HG03469 (cell line): Measurements from ENCODE around the gene PIEZO2.

Experiments
- ATAC-seq: cut with Tn5 transposase; IDR thresholded peaks from one replicate; pipeline ENCODE4 v1.9.1; 2021; ENCODE audit warnings: mild to moderate bottlenecking, moderate library complexity, moderate number of reproducible peaks; ENCODE audit not compliant: unreplicated experiment

The PIEZO2 gene

DNA sequence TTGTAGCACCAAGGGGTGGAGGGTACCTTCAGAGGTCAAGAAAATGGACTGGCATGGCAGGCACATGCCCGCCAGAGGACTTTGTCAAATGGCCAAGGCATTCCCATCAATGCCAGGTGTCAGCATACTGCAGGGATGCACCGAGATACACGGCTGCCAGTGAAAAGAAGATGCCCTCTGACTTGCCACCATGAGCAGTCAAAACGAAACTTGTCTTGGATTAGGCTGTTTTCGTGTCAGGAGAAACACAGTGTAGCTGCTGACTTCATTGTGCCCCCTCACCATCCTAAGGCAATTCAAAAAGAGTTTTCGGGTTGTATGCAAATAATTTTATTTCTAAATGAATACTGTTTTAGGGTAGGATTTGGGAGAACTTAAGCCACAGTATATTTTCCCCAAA is 442.1 kb downstream of the PIEZO2 start:
- ATAC-seq: no peak

DNA sequence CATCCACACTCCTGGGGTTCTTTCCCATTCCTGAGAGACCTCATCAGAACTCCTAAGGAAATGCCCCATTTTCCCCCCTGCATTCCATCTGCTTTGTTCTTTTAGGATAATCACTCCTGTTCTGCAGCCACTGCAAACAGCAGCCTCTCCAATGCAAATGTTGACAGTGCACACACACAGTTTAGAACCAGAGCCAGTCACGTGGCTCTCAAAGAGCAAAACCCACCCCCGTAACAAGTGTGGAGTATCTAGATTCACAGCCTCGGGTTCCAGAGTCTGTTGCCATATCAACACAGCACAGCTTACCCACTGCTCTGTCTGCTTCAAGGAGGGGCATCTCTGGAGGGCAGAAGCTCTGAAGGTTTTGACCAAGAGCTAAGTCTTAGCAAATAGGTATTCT is 443.6 kb downstream of the PIEZO2 start:
- ATAC-seq: no peak

DNA sequence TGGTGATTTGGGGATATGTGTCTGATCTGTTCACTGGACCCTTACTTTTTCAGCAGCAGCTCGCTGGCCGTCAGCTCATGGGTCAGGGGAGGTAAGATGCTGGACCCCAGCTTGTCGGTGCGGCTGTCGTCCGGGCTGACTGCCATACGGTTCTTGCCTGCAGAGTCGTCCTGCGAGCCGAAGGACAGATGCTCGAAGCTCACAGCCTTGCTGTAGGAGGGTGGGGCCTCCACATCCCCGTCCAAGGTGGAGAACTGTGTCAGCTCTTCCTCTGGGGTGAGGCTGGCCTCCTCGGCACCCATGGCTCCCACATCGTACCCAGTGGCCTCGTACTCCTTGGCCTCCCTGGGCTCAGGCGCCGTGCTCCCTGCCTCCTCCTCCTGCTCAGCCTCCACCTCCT is 444.1 kb downstream of the PIEZO2 start:
- no peak for ATAC-seq

DNA sequence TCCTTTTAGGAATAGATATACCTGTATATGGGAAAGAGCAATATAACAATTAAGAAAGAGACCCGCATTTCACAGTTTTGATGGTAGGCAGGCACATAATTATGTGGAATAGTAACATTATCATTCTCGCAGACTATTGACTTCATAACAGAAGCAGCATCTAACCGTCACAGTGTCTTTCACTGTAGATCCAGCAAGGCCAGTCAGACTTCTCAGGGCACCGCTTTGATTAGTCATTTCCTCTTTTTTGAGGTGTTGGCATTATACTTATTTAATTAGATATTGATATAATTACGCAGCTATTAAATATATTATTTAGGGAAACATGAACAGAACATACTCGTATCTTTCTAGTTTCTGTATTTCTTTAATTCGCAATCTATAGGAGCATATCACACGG is 447.2 kb downstream of the PIEZO2 start:
- ATAC-seq: no peak

DNA sequence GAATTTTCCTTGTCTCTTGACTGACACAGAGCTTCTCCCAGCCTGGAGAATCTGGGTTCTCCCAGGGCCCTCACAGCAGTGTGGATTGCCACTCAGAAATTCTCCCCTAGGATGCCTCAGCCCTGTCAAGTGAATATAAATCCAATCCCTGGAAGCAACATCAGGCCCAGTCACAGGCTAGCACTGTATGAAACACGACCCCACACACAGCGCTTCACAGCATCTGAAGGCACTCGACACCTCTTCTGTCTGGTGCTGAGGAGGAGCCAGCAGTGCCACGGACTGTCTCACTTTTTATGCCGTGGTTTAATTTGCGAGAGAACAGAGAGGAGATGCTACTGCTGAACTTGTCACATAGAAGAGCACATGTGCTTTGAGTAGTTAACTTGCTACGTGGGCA is 459.0 kb downstream of the PIEZO2 start:
- no peak for ATAC-seq

DNA sequence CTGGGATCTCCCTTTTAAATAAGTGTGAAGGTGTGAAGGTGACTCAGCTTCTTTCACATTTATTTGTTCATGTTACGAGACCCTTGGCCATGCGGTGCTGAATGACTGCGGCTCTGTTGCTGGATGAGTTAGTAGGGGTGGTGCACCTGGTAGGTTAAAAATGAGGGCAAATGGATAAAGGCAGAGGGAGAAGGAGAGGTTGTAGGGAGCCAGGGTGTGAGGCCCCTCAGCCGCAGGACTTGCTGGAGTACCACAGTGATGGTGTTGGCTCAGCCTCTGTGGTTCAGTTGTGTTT is 459.4 kb downstream of the PIEZO2 start:
- ATAC-seq: no peak

DNA sequence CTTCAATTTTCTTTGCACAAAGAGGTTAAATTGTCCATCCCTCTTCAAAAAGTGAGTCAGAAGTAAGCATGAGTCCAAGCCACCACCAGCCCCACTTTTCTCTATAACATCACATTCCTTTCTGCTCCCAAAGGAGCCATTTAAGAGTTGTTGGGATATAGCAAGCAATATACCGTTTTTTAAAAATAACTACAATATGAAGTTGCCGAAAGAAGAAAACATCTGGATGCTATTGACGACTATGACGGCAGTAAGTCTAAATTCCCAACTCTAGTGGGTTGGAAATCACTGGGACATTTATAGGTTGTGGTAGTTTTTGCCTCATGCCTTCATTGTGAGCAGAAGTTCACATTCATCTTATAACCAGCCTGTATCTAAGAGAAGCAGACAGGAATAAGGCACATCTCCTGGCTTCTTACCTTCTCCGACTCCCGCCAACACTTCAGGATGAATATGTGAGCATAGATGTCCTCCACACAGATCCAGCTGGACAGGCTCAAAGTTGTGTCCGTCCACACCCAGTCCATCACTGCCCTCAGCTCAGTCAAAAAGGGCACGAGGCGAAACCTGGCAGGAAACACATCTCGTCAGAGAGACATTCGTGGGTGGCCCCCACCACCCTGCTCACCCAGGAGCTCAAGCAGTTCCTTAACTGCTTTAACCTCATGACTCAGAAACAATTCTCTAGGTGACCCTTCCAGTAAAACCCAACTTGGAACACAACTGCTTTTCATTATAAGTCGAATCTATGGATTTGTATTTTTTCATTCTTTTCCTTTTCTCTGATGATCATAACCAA is 459.9 kb downstream of the PIEZO2 start:
- ATAC-seq: no peak

DNA sequence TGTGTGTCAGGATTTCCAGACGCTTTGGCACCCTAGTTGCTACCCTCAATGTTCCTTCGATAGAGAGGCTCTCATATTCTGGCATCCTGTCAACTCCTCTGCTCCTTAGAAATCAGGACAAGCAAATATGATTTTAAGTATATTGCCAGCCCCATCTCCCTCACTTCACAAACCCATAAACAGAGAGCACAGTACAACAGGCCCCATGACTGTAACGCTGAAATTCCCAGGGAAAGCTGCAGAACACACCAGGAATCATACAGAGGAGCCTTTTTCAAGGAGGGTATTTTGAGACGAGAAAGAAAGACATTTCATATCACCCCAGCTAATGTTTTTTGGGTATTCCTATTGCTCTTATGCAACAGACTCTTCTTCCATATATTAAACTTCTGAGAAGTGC is 460.6 kb downstream of the PIEZO2 start:
- no peak for ATAC-seq

DNA sequence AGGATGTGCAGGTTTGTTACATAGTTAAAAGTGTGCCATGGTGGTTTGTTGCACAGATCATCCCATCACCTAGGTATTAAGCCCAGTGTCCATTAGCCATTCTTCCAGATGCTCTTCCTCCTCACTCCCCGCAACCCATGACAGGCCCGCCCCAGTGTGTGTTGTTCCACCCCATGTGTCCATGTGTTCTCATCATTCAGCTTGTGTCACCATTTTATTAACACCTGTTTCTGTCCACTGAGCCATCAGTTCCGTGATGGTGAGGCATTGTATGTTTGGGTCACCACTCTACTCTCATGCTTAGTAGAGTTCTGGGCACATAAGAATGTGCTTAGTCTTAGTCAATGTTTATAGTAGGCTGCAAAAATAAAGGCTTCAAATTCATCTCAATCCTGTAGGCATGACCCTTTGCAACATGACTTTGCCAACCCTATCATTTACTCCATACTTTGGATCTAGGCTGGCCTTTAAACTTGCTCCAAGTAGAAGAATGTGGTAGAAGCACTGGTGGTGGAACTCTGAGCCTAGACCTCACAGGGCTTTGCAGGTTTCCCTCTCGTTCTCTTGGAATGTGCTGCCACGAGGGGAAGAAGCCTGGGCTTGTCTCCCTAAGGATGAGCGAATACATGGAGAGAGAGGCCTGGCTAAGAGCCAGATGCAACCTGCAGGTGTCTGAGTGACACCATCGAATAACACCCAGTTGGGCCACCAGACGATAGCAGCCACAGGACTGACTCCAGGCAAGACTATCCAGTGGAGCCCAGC is 462.0 kb downstream of the PIEZO2 start:
- ATAC-seq: no peak

DNA sequence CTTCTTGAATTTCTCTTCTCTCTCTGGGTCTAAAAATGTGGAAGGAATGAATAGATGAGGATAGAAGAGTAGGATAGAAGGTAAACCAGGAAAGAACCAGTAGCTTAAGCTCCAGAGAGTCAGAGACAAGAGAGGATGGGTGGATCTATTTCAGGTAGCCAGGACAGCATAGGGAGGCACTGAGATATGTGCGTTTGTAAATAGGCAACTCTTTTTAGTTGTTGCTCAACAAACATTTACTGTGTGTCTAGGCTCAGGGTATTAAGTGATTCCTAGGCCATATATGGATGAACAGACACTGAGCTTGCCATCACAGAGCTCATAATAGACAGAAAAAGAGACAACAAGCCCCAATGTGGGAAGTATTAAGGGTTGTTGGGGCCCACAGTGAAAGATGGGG is 463.1 kb downstream of the PIEZO2 start:
- ATAC-seq: no peak

DNA sequence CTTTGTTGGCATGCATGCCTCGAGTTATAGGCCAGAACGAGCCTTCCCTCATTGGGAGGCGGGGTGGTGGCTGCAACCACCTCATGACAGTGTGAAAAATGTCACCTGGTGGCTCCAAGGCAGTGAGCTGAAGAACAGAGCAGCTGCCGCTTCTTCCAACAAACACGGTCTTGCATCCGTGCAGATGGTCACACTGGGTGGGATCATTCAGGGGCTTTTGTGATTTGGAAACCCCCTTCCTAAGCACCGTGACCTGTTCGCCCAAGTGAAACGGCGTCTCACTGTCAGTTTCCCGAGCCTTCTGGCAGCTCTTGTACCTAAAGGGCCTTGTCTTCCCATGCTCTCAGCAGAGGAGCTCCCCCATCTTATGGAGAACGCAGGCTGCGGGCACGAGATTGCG is 463.9 kb downstream of the PIEZO2 start:
- no peak for ATAC-seq

DNA sequence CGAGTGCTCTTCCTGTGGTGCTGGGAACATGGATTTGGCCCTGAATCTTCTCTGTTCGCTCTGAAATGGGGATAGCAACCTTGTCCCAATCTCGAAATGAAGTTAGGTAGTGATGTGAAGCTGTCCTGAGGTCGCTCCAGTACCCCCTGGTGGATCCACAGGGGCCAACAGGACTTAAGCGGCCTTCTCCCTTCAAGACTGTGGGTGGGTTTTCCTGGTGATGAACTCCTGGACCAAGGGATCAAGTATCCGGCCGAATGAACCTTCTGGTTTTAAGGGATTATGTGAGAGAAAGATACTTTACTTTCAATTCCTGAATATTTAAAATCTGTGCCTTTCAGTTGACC is 467.0 kb downstream of the PIEZO2 start:
- ATAC-seq: no peak

DNA sequence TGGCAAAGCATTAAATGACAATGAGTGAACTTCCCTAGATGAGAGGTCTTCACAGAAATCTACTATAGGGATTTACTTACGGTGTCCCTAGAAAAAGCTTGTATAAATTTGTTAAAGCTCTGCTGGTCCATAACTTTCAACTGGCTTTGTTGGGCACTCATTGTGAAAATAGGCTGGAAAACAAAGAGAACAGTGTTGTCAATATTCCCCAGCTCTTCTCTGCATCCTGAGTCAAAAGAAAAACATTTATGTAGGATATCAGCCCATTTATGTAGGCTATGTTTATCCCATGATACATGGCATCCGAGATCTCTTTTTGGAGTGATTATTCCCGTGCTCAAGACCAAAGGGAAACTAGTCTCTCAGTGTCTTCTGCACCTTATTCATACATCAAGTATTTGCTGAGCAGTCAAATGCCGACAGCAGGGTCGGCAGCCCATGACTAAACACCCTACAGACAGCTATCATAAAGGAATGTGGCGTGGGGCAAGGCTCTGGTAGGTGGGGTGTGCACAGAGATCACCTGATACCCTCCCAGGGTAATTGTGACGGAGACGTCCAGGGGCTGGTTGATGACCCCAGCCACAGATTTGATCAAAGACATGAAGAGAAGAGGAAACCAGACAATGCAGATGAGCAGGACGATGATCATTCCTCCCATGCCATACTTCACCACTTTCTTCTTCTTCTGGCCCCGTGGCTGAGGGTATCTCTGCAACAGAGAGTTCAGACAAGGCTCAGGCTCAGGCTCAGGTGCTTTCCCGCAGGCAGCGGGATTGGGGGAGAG is 467.6 kb downstream of the PIEZO2 start:
- ATAC-seq: no peak

DNA sequence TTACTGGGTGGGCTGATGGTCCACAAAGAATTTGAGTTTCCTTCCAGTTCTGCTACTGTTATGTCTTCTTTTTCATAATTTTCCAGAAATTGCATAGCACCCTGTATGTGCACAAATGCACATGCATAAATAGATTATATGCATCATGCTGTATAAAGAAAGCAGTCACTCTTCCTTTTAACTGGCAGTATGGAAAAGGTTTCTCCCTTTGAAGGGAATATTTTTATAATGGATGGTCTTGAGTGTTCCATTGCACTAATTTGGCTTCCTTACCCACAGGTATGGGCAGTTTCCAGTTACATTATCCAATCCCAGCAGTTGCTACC is 469.1 kb downstream of the PIEZO2 start:
- no peak for ATAC-seq

DNA sequence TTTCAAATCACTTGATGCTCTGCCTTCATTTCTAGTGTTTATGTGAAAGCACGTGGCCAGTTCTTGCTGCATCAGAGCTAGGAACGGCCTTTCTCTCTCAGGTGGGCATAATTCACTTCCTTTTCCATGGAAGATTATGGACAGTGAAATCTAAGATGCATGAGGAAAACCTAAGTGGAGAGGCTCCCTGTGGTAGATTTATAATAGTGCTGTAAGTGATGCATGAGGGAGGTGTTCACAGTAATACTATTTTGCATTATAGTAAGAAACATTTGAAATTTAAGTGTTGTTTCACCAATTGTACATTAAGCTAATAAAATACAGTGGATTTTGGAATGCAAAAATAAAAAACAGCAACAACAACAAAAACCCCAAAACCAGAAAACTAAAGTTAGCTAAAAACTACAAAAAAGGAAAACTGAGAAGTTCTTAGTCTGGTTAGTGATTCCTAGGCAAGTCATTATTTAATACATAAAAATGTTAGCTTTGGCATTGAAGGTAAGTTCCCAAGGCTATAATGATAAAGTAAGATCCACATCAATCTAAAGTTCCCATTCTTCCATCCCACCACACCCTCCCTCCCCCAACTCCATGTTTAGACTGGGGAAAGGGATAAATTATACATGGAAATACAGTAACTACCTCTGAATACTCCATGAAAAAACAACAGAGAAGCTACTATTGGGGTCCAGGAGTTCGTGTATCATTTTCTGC is 469.7 kb downstream of the PIEZO2 start:
- ATAC-seq: no peak

DNA sequence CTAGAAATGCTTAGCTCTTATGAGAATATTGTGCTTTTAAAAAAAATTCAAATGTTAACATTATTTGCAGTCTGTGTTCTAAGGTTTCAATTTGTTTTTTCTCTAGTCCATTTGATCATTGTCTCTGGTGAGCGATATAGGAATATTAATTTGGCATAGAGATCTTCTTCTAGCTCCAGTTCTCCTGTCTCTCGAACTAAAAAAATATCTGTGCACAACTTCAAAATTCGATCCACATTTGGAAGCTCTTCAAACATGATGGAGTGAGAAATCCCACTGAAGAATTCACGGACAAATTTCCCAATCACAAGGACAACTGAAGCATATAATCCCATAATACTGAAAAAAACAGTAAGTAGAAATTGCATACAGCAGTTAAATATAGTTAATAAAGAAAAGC is 477.9 kb downstream of the PIEZO2 start:
- no peak for ATAC-seq

DNA sequence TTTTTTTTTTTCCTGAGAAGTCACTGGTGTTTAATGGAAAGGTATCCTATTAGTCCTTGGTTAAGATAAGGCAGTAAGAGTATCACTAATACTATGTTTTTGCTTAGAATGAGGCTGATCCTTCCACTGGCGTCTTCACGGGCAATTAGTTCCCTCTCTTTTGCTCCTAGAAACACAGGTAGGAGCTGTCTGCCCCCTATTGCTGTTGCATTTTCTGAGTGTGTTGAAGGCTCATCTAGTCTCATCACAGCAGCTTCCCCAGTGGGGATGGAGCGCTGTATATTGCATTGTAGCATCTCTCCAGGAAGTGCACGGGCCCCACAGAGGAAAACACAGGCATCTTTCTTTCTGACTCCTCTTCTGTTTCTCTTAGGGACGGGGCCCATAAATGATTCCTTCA is 478.5 kb downstream of the PIEZO2 start:
- no peak for ATAC-seq

DNA sequence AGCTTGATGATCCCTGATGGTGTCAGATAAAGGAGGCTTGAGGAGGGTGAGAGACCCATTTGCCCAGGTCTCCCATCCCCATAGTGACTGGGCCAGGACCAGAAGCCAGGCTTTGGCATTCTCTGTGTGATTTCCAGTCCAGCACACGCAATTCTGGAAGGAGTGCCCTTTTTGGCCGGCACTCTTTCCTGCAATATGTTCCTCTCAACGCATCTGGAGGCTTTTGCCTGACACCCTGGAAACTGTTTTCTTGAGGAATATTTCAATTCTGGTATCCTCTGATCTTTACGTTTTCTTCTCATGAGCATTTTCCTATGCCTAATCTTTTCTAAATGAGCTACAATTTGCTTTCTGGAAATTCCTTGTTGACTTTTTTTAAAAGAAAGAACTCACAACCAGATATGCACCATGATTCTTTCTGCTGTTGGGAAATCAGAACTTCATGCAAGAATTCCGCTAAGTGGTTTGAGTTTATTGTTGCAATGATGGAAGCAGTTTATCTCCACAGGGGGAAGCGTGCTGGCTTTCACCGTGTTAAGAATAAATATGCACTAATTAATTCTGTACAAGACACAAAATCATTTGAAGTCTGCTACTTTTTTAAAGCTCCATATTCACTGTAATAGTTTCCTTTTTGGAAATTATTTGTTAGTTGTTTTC is 479.8 kb downstream of the PIEZO2 start:
- no peak for ATAC-seq

DNA sequence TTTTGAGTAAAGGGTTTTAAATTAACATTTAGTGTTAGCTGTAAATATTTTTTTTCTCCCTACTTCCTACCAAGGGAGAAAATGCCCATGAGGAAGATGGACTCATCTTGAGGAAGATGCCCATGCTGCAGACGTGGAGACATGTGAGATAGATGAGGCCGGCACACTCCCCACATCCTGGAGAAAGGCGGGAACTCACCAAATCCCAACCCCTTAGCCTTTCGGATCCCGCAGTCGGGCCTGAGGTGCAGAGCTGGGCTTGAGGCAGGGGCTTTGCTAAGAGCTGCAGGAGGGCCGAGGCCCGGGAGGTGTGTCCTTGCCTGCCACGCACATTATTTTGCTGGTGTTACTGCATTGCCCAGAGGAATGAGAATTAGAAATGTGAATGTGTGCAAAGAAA is 485.6 kb downstream of the PIEZO2 start:
- ATAC-seq: no peak

DNA sequence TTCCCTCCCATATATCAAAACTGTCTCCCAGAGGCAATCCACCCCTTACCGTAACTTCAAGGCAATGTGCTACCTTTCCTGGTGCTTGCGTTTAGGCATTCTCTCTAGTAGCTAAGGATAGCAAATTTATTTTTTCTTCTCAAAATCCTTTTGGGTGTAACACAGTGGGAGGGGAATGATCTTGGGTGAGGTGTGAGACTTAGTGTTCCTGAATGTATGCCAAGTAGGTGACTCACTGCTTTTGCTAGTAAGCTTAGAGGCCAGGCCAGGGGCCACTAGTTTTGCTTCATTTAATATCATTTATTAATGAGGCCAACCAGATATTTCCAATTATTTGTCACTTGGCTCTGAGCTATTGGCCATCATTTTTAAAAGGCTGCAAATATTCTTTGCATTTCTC is 488.1 kb downstream of the PIEZO2 start:
- no peak for ATAC-seq
